OCI-LY7 (cell line): Measurements from ENCODE around the gene DUSP12. TPM values are rescaled to one million over a fixed set of nuclear protein-coding genes. Genes with fewer than 3 reads are reported as not detected.

Experiments
- BruUV-seq: library from RNA; stranded (reverse); fragments of 400-500 nt; replicated peaks from 2 replicates; lab custom pipeline; 2021; lab: Mats Ljungman, UMichigan
- CTCF ChIA-PET: fragments of 300-600 bp; sonication (Branson Sonifier 250); formaldehyde crosslinking; loops from one replicate; lab custom pipeline; 2022; ENCODE audit warnings: antibody characterized with exemption; ENCODE audit not compliant: unreplicated experiment; lab: Charles Lee
- POLR2A ChIA-PET: fragments of 300-600 bp; sonication (Branson Sonifier 250); formaldehyde crosslinking; loops from one replicate; lab custom pipeline; 2022; ENCODE audit warnings: antibody characterized with exemption; lab: Charles Lee
- DNase-seq: peaks from one replicate; pipeline ENCODE4 v3.0.0-alpha.2; 2015; ENCODE audit warnings: low spot score
- H2AFZ ChIP-seq: fragments of 200-600 bp; sonication (generic), shearing (Covaris generic); 2 replicates; pipeline ENCODE4 v1.6.1; 2014; ENCODE audit warnings: mild to moderate bottlenecking, antibody characterized with exemption, low read length, moderate library complexity
- H3K27ac ChIP-seq: fragments of 200-600 bp; sonication (generic); 2 replicates; pipeline ENCODE4 v1.5.1; 2014; ENCODE audit warnings: mixed run types, low read depth, mild to moderate bottlenecking, moderate library complexity, low read length, inconsistent platforms; ENCODE audit not compliant: poor library complexity, severe bottlenecking
- H3K36me3 ChIP-seq: fragments of 200-600 bp; sonication (generic); 2 replicates; pipeline ENCODE4 v1.6.1; 2014; ENCODE audit warnings: mild to moderate bottlenecking, antibody characterized with exemption, low read length, moderate library complexity, mixed read lengths; ENCODE audit not compliant: insufficient read depth
- H3K4me1 ChIP-seq: fragments of 200-600 bp; sonication (generic); 2 replicates; pipeline ENCODE4 v1.5.1; 2014; ENCODE audit warnings: mild to moderate bottlenecking, low read length; ENCODE audit not compliant: insufficient read depth, poor library complexity, severe bottlenecking
- H3K4me2 ChIP-seq: fragments of 200-600 bp; sonication (generic); 2 replicates; pipeline ENCODE4 v1.6.1; 2014; ENCODE audit warnings: mild to moderate bottlenecking, low read length
- H3K4me3 ChIP-seq: fragments of 200-600 bp; sonication (generic); 2 replicates; pipeline ENCODE4 v1.5.1; 2014; ENCODE audit warnings: mild to moderate bottlenecking, low read depth, low read length; ENCODE audit not compliant: poor library complexity, severe bottlenecking
- H3K79me2 ChIP-seq: fragments of 200-600 bp; sonication (generic); 2 replicates; pipeline ENCODE4 v1.6.1; 2016; ENCODE audit warnings: low read depth, mild to moderate bottlenecking, low read length, moderate library complexity, mixed read lengths; ENCODE audit not compliant: insufficient read depth
- H3K9me2 ChIP-seq: fragments of 200-600 bp; sonication (generic); 2 replicates; pipeline ENCODE4 v1.6.1; 2016; ENCODE audit warnings: mild to moderate bottlenecking, low read length, mixed read lengths; ENCODE audit not compliant: insufficient read depth
- H3K9me3 ChIP-seq: fragments of 200-600 bp; sonication (generic); 2 replicates; pipeline ENCODE4 v1.6.1; 2014; ENCODE audit warnings: mild to moderate bottlenecking, mixed run types, low read length, mixed read lengths
- H4K20me1 ChIP-seq: fragments of 200-600 bp; sonication (generic); 2 replicates; pipeline ENCODE4 v1.6.1; 2014; ENCODE audit warnings: mild to moderate bottlenecking, antibody characterized with exemption, low read length, moderate library complexity, mixed read lengths; ENCODE audit not compliant: insufficient read depth
- EZH2phosphoT487 ChIP-seq: fragments of 200-600 bp; sonication (generic); IDR thresholded peaks from 2 replicates; pipeline ENCODE4 v1.6.1; 2018; ENCODE audit warnings: low read depth, borderline replicate concordance, mild to moderate bottlenecking, mixed run types, antibody characterized with exemption, low read length, moderate library complexity, mixed read lengths
- intact Hi-C: fragments of 100-400 bp; cut with micrococcal nuclease; formaldehyde crosslinking; loops from one replicate; pipeline ENCODE4 v1.10.0; 2022; ENCODE audit not compliant: unreplicated experiment
- total RNA-seq, 2 experiments: library from RNA; depleted of rRNA in 1 of 2; stranded (reverse); fragments of >200 nt in 1 of 2; shearing (Covaris generic) in 1 of 2; gene quantifications; 2 replicates each; pipeline ENCODE4 v1.2.3, GENCODE V29; 2014 to 2022
- TF ChIP-seq, protein P1 (sequence below): fragments of 200-600 bp; sonication (generic); conservative IDR thresholded peaks from 2 replicates; pipeline ENCODE4 v1.5.1; 2014; ENCODE audit warnings: mild to moderate bottlenecking, antibody characterized with exemption, low read length, moderate library complexity, mixed read lengths

DUSP12 gene
- total RNA-seq, 2 experiments from 2014 or later, result 37.3 to 43.9 TPM

GRCh38 chr1:161763522-161764098, 14.0 kb downstream of the DUSP12 start:
- Histone ChIP-seq H3K4me1 (peaks cover 19% of the 10 kb centered on the region), H3K36me3 (peaks cover 10% of the 10 kb centered on the region), H3K79me2 (peaks cover 29% of the 10 kb centered on the region; the same call in 1 of the 2 replicates), H3K4me3 (no peak overlapping the region), H2AFZ (peak overlapping the region; percentile 14; the same call in 1 of the 2 replicates), H4K20me1 (no peaks in the 10 kb centered on the region), H3K9me2 (no peaks in the 10 kb centered on the region), H3K27ac (no peak overlapping the region), H3K9me3 (no peaks in the 10 kb centered on the region), H3K4me2 (peak overlapping the region; percentile 40)
- no TSS peak for BruUV-seq
- ChIA-PET POLR2A (interaction anchor here (0.6 kb wide), 1 partner anchor 538 kb away, joined by 4 read pairs; no protein-coding TSS in a partner anchor), CTCF (interaction anchor here (1.5 kb wide), 1 partner anchor 14 kb away, joined by 4 read pairs; the partner anchor contains the start of gene DUSP12)
- TF ChIP-seq, protein P1, sequence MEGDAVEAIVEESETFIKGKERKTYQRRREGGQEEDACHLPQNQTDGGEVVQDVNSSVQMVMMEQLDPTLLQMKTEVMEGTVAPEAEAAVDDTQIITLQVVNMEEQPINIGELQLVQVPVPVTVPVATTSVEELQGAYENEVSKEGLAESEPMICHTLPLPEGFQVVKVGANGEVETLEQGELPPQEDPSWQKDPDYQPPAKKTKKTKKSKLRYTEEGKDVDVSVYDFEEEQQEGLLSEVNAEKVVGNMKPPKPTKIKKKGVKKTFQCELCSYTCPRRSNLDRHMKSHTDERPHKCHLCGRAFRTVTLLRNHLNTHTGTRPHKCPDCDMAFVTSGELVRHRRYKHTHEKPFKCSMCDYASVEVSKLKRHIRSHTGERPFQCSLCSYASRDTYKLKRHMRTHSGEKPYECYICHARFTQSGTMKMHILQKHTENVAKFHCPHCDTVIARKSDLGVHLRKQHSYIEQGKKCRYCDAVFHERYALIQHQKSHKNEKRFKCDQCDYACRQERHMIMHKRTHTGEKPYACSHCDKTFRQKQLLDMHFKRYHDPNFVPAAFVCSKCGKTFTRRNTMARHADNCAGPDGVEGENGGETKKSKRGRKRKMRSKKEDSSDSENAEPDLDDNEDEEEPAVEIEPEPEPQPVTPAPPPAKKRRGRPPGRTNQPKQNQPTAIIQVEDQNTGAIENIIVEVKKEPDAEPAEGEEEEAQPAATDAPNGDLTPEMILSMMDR, result peak; percentile 96
- TF ChIP-seq EZH2phosphoT487, result no peak
- peak; percentile 62 for DNase-seq
- intact Hi-C loops, result loop anchor here (2.0 kb wide), 1 partner anchor 25 kb away; no protein-coding TSS in a partner anchor

DNA sequence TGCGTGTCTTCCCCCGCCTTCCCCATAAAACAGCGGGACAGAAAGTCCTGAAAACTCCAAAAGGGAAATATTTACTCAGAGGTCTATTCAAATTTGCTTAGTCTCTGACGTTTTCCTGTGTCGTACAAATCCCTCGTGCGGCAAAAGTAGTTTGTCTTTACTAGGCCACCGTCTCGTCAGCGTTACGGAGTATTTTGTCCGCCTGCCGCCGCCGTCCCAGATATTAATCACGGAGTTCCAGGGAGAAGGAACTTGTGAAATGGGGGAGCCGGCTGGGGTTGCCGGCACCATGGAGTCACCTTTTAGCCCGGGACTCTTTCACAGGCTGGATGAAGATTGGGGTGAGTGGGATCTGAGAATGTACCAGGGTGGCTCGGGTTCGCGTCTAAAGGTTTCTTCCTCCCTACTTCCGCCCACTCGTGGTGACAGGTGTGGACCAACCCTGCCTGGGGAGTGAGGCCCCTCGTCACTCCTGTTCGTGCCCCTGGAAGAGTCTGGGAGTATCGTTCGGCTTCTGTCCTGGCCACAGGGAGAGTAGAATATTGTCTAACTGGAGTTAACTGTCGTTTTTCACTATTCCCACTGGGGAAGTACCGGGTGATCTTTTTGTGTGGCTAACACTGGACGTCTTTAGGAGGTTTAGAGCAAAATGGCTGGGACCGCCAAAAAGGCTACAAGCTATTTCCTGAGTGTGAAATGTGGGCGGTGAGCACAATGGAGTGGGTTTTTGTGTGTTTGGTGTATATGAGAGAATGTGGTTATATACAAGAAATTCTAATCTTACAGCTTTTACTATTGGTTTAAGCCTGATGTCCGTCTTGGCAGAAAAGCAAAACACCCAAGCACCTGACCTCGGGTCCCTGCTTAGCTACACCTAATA, 16.8 kb downstream of the DUSP12 start, which contains the start of gene ATF6:
Gene ATF6, plus strand, starts transcription at position 219 of the 880 bp plus-strand sequence. Its CDS starts 41 bp downstream, at position 260.
- ChIA-PET POLR2A (interaction anchor here (0.6 to 0.9 kb wide), 2 partner anchors 17 to 40 kb away, joined by 3 to 4 read pairs; partner anchors contain the start of gene DUSP12), CTCF (no interaction called here)
- Histone ChIP-seq H3K4me1 (peaks cover 19% of the 10 kb centered on the region), H3K27ac (peak within 1 kb of the TSS; percentile 39), H3K36me3 (no peaks in the 10 kb centered on the region), H3K4me2 (peak within 1 kb of the TSS; percentile 80), H2AFZ (peak within 1 kb of the TSS; percentile 96), H3K9me2 (no peaks in the 10 kb centered on the region), H3K9me3 (no peaks in the 10 kb centered on the region), H3K79me2 (peaks cover 52% of the 10 kb centered on the region; the same call in 1 of the 2 replicates), H3K4me3 (peak within 1 kb of the TSS; percentile 92), H4K20me1 (no peaks in the 10 kb centered on the region)
- BruUV-seq, result TSS peak; percentile 81
- peak; percentile 85 for DNase-seq
- intact Hi-C loops, result loop anchor here (1.0 kb wide), 1 partner anchor 16 kb away; no protein-coding TSS in a partner anchor
- TF ChIP-seq, protein P1, result 0 out of 2 replicates have a peak, but pooled peaks have one; percentile 4
- no peak for TF ChIP-seq EZH2phosphoT487
